Lung (tissue), 12 donors: ENCODE measurements around the gene TNFRSF11A. TPM values are rescaled to one million over a fixed set of nuclear protein-coding genes. Genes with fewer than 3 reads are reported as not detected.

ENCODE experiments used
- ATAC-seq: fragments of 200-7000 bp; cut with Tn5 transposase; one replicate; pipeline ENCODE4 v1.9.1; 2020; ENCODE audit warnings: moderate number of reproducible peaks; ENCODE audit not compliant: insufficient read depth, low FRiP score
- DNase-seq, 3 donors: peaks; one replicate each; pipeline ENCODE4 v3.0.0-alpha.2; 2013 to 2017
- H3K27ac ChIP-seq, 2 donors: one replicate each; pipeline ENCODE4 v1.5.1; 2013; ENCODE audit warnings: mild to moderate bottlenecking in 2 of 2, moderate library complexity in 2 of 2, control low read depth in 1 of 2, inconsistent platforms in 1 of 2, low read depth in 1 of 2, low read length in 1 of 2
- H3K27me3 ChIP-seq, 3 donors: one replicate each; pipeline ENCODE4 v1.5.1; 2013; ENCODE audit warnings: low read length in 2 of 3; ENCODE audit not compliant: control insufficient read depth in 3 of 3, insufficient read depth in 3 of 3
- H3K36me3 ChIP-seq, 4 donors: one replicate each; pipeline ENCODE4 v1.5.1; 2013; ENCODE audit warnings: low read length in 4 of 4, mild to moderate bottlenecking in 1 of 4, moderate library complexity in 1 of 4; ENCODE audit not compliant: control insufficient read depth in 4 of 4, insufficient read depth in 4 of 4
- H3K4me1 ChIP-seq, 5 donors: one replicate each; pipeline ENCODE4 v1.5.1; 2013; ENCODE audit warnings: low read length in 5 of 5, mild to moderate bottlenecking in 2 of 5, moderate library complexity in 1 of 5; ENCODE audit not compliant: control insufficient read depth in 5 of 5, insufficient read depth in 5 of 5
- H3K4me3 ChIP-seq: one replicate; pipeline ENCODE4 v1.5.1; 2013; ENCODE audit warnings: mild to moderate bottlenecking, control low read depth, moderate library complexity
- H3K9ac ChIP-seq, 2 donors: one replicate each; pipeline ENCODE4 v1.5.1; 2013; ENCODE audit warnings: low read length in 2 of 2, control low read depth in 1 of 2; ENCODE audit not compliant: insufficient read depth in 1 of 2
- H3K9me3 ChIP-seq, 4 donors: one replicate each; pipeline ENCODE4 v1.5.1; 2013; ENCODE audit warnings: low read length in 3 of 4, mild to moderate bottlenecking in 1 of 4, moderate library complexity in 1 of 4; ENCODE audit not compliant: control insufficient read depth in 4 of 4, insufficient read depth in 3 of 4
- WGBS, 2 donors: extraction: QIAGEN DNeasy Blood & Tissue Kit; methylation state at CpG; one replicate each; pipeline ENCODE4 v1.1.7; 2013; 5-methylcytosine and 5-hydroxymethylcytosine counted together
- polyA plus RNA-seq, 2 donors: library from polyadenylated mRNA; stranded (reverse); fragments of 200-250 nt; gene quantifications; one replicate each; pipeline ENCODE4 v1.2.1, GENCODE V29; 2013
- total RNA-seq, 2 donors: library from RNA; depleted of rRNA in 1 of 2; stranded (reverse); fragments of >200 nt in 1 of 2; gene quantifications; one replicate each; pipeline ENCODE4 v1.2.1, GENCODE V29; 2014 to 2021
- TF ChIP-seq, protein P1 (sequence below): IDR thresholded peaks from 2 replicates; pipeline ENCODE4 v1.5.1; 2012; ENCODE audit warnings: mild to moderate bottlenecking; ENCODE audit errors: control extremely low read depth, extremely low read depth
- donor health status: control.
- donor health status: control.
- donor health status: Bipolar disorder and iron deficiency.
- donor health status: healthy.
- donor health status: DM: yes; HTN: yes; CAD: no.

TNFRSF11A gene
- total and polyA plus RNA-seq, 4 donors = 1.0 to 7.8 (median 2.8) TPM

DNA sequence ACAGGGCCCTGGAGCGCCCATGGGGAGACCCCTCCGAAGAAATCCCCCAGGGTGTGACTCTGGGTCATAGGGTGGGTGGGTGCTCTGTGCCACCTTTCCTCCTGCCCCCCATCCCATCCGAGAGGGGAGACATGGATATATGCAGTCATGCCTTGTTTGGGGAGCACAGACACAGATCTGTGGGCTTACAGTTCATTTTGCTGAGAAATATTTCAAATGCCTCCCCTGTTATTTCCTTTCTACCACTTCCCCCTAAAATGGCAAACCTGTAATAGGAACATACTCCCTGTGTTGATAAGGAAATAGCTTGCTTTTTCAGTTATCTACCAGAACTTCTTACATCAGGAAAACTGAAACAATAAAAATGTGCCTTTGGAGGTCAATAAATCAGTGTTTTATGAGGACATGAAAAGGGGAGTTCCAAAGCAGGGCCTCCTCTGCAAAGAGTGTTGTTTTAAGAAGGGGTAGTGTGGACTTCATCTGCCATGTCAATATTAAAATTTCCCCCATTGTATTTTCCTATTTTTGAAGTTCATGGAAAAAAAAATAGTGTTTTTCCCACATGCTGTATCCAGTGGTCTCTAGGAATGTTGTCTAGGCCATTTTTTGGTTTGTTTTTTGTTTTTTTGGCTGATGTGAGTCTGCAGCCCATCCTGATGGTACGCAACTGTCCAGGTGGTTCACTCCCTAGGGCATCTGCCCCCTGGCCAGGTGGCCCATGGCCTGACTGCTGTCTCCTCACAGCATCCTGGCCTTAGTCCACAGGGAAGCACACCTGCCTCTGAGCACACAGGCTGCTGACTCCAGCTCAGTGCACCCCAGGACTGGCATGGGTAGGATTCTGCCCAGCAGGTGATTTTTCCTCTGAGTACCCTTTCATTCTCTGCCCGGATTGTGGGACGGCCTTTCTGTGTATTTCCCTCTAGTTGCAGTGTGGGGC lies 3.7 kb downstream of the TNFRSF11A start:
- Histone ChIP-seq H3K4me3 (no peak overlapping the region), H3K9ac (no peak overlapping the region), H3K9me3 (no peaks in the 10 kb centered on the region), H3K36me3 (no peaks in the 10 kb centered on the region), H3K27me3 (peaks cover 0 to 47% (median 41%) of the 10 kb centered on the region in 3 donors), H3K27ac (no peak overlapping the region), H3K4me1 (peaks cover 0 to 22% (median 5%) of the 10 kb centered on the region in 5 donors)
- ATAC-seq (no peak), DNase-seq (no peak)
- 81 to 92% methylated on average over 6 of the region's 6 CpGs for WGBS, 2 donors
- TF ChIP-seq, protein P1, sequence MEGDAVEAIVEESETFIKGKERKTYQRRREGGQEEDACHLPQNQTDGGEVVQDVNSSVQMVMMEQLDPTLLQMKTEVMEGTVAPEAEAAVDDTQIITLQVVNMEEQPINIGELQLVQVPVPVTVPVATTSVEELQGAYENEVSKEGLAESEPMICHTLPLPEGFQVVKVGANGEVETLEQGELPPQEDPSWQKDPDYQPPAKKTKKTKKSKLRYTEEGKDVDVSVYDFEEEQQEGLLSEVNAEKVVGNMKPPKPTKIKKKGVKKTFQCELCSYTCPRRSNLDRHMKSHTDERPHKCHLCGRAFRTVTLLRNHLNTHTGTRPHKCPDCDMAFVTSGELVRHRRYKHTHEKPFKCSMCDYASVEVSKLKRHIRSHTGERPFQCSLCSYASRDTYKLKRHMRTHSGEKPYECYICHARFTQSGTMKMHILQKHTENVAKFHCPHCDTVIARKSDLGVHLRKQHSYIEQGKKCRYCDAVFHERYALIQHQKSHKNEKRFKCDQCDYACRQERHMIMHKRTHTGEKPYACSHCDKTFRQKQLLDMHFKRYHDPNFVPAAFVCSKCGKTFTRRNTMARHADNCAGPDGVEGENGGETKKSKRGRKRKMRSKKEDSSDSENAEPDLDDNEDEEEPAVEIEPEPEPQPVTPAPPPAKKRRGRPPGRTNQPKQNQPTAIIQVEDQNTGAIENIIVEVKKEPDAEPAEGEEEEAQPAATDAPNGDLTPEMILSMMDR = no peak

DNA sequence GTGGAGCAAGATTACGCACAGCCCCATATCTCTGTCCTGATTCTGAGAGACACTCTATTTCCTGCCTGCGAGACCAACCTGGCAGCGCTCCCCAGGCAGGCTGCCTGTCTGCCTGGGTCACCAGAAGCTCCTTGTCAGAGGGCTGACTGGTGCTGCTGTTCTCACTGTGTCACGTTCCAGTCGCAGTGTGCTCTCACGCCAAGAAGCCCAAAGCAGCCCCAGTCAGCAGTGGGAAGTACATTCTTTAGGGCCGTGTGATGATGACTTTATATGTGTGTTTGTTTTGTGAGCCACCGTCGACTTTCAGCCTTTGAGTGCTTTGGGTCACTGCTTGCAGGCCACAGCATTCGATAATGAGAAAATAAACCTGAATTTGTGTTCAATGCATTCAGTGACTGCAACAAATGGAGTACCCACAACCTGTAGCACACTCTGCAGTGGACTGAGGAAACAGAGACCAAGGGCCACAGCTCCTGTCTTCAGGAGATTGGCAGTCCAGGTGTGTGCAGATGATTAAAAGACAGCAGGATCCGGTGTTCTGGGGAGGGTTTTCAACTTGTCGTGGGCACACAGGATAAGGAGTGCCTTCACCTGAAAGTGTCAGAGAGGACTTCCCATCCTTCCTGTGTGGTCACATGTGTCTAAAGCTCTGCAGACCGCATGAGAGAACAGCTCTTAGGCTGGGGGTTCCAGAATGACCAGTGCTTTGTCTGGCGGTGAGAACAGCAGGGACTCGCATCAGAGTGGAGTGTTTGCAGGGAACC lies 4.8 kb downstream of the TNFRSF11A start:
- Histone ChIP-seq H3K4me3 (no peak overlapping the region), H3K36me3 (no peaks in the 10 kb centered on the region), H3K27ac (no peak overlapping the region), H3K9ac (peak overlapping the region in 1 of 2 donors; percentile 2), H3K4me1 (peaks cover 0 to 22% (median 5%) of the 10 kb centered on the region in 5 donors), H3K9me3 (no peaks in the 10 kb centered on the region), H3K27me3 (peaks cover 0 to 38% (median 32%) of the 10 kb centered on the region in 3 donors)
- TF ChIP-seq, protein P1 = no peak
- ATAC-seq (no peak), DNase-seq (peak; percentile 39 to 71 (median 52))
- 42 to 43% methylated on average over 15 of the region's 15 CpGs for WGBS, 2 donors

DNA sequence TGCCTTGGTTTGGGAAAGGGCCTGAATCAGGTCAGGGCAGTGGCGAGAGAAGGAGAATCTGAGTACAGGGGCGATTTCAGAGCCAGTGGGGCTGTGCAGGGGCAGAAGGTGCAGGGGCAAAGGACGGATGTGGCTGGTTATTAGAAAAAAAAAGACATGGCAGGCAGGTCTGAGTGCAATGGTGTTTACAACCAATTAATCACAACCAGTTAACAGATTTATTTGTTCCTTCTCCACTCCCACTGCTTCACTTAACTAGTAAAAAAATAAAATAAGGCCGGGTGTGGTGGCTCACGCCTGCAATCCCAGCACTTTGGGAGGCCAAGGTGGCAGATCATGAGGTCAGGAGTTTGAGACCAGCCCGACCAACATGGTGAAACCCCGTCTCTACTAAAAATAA lies 5.5 kb downstream of the TNFRSF11A start:
- TF ChIP-seq, protein P1 = no peak
- WGBS, 2 donors = 90 to 94% methylated on average over 7 of the region's 7 CpGs
- no peaks in the 10 kb centered on the region for H3K36me3 ChIP-seq
- no peak overlapping the region for H3K9ac ChIP-seq
- no peaks in the 10 kb centered on the region for H3K9me3 ChIP-seq
- peaks cover 0 to 19% (median 5%) of the 10 kb centered on the region in 5 donors for H3K4me1 ChIP-seq
- ATAC-seq = no peak
- H3K4me3 ChIP-seq = no peak overlapping the region
- H3K27me3 ChIP-seq = peaks cover 0 to 37% (median 30%) of the 10 kb centered on the region in 3 donors
- DNase-seq = no peak
- no peak overlapping the region for H3K27ac ChIP-seq
